A549 (cell line): ENCODE data around the gene KLK7. TPM values are rescaled to one million over a fixed set of nuclear protein-coding genes. Genes with fewer than 3 reads are reported as not detected.

Experiments
- ATAC-seq, 2 experiments: fragments of 200-7000 bp in 1 of 2; fragments of >200 bp in 1 of 2; cut with Nextera tagmentation in 1 of 2; cut with Tn5 transposase in 1 of 2; 3 replicates each; pipeline versions ENCODE4 v1.8.0 to v1.9.1; 2018 to 2020; ENCODE audit warnings: mild to moderate bottlenecking in 1 of 2, moderate library complexity in 1 of 2
- CTCF ChIA-PET: fragments of 300-600 bp; sonication (Branson Sonifier 250); formaldehyde crosslinking; extraction: SDS; loops from one replicate; lab custom pipeline; 2021; ENCODE audit warnings: antibody characterized with exemption, inconsistent platforms; lab: Yijun Ruan, JAX
- POLR2A ChIA-PET: fragments of 350-600 bp; formaldehyde crosslinking; extraction: SDS; loops from one replicate; lab custom pipeline; 2021; ENCODE audit warnings: antibody characterized with exemption, inconsistent platforms; lab: Yijun Ruan, JAX
- DNase-seq, 2 experiments: peaks; one replicate each; pipeline versions ENCODE4 v3.0.0 to v3.0.0-alpha.2; 2011 to 2016; ENCODE audit warnings: low read depth in 1 of 2, low spot score in 1 of 2
- FAIRE-seq: peaks from 2 replicates; lab custom pipeline; 2011; peaks lifted over from hg19 to GRCh38; lab: Jason Lieb, UNC
- H3K27ac ChIP-seq, 2 experiments: fragments of >200 bp; sonication (Bioruptor Twin); formaldehyde crosslinking; 3 replicates each; pipeline ENCODE4 v1.5.1; 2016 to 2017
- H3K4me1 ChIP-seq: fragments of >200 bp; sonication (Bioruptor Twin); formaldehyde crosslinking; 3 replicates; pipeline ENCODE4 v1.6.1; 2016
- H3K4me2 ChIP-seq: fragments of >200 bp; sonication (Bioruptor Twin); formaldehyde crosslinking; 3 replicates; pipeline ENCODE4 v1.6.1; 2016
- H3K4me3 ChIP-seq: fragments of >200 bp; sonication (Bioruptor Twin); formaldehyde crosslinking; 3 replicates; pipeline ENCODE4 v1.5.1; 2016
- H3K9me3 ChIP-seq: fragments of >200 bp; sonication (Bioruptor Twin); formaldehyde crosslinking; 3 replicates; pipeline ENCODE4 v1.6.1; 2016
- CBX8 ChIP-seq: fragments of 200-600 bp; sonication (generic); IDR thresholded peaks from 2 replicates; pipeline ENCODE4 v1.6.1; 2016
- CEBPB ChIP-seq, 2 experiments: fragments of >200 bp in 1 of 2; sonication (Bioruptor Twin) in 1 of 2; formaldehyde crosslinking in 1 of 2; IDR thresholded peaks; 2 replicates each; pipeline ENCODE4 v1.6.1; 2012 to 2016
- FOSL2 ChIP-seq, 2 experiments: fragments of 450-650 bp in 1 of 2; fragments of >200 bp in 1 of 2; sonication (Bioruptor Twin) in 1 of 2; formaldehyde crosslinking; IDR thresholded peaks; 2 replicates each; pipeline versions ENCODE4 v1.5.0 to v1.6.1; 2016 to 2020; ENCODE audit warnings: mild to moderate bottlenecking in 1 of 2, moderate library complexity in 1 of 2
- FOXS1 ChIP-seq: fragments of 250-450 bp; sonication (Bioruptor Pico); IDR thresholded peaks from 2 replicates; pipeline ENCODE4 v1.5.0; 2020; ENCODE audit warnings: mild to moderate bottlenecking, moderate library complexity
- GATA3 ChIP-seq: IDR thresholded peaks from 2 replicates; pipeline ENCODE4 v1.6.1; 2012; ENCODE audit warnings: borderline replicate concordance
- HDAC2 ChIP-seq: fragments of 200-600 bp; sonication (generic); IDR thresholded peaks from 2 replicates; pipeline ENCODE4 v1.6.1; 2016
- KDM1A ChIP-seq: fragments of 200-600 bp; sonication (generic); IDR thresholded peaks from 2 replicates; pipeline ENCODE4 v1.6.1; 2016; ENCODE audit warnings: low read depth, mild to moderate bottlenecking
- MAFK ChIP-seq: fragments of 450-650 bp; IDR thresholded peaks from 2 replicates; pipeline ENCODE4 v1.6.1; 2014; ENCODE audit not compliant: partially characterized antibody
- MAX ChIP-seq: IDR thresholded peaks from 2 replicates; pipeline ENCODE4 v1.6.1; 2012
- MAZ ChIP-seq: fragments of 150-350 bp; IDR thresholded peaks from 2 replicates; pipeline ENCODE4 v1.6.1; 2014; ENCODE audit warnings: antibody characterized with exemption, low read depth, low read length, borderline replicate concordance
- NPAS2 ChIP-seq: fragments of 250-450 bp; sonication (Bioruptor Pico); IDR thresholded peaks from 2 replicates; pipeline ENCODE4 v1.8.0; 2022; ENCODE audit warnings: mild to moderate bottlenecking, moderate library complexity, borderline replicate concordance
- NR3C1 ChIP-seq: fragments of >200 bp; sonication (Bioruptor Twin); formaldehyde crosslinking; IDR thresholded peaks from 3 replicates; pipeline ENCODE4 v1.6.1; 2017
- PBX3 ChIP-seq: IDR thresholded peaks from 2 replicates; pipeline ENCODE4 v1.6.1; 2012
- POLR2A ChIP-seq: IDR thresholded peaks from 2 replicates; pipeline ENCODE4 v1.6.1; 2012; ENCODE audit warnings: mild to moderate bottlenecking, low read length
- RARB ChIP-seq: fragments of 250-450 bp; sonication (Bioruptor Pico); IDR thresholded peaks from 2 replicates; pipeline ENCODE4 v1.8.0; 2021; ENCODE audit warnings: mild to moderate bottlenecking, moderate library complexity
- REST ChIP-seq: fragments of 200-600 bp; sonication (generic); IDR thresholded peaks from 2 replicates; pipeline ENCODE4 v1.6.1; 2016; ENCODE audit warnings: antibody characterized with exemption, mild to moderate bottlenecking, moderate library complexity
- SMC3 ChIP-seq: fragments of >200 bp; sonication (Bioruptor Twin); formaldehyde crosslinking; IDR thresholded peaks from 3 replicates; pipeline ENCODE4 v1.6.1; 2018; ENCODE audit warnings: inconsistent platforms
- ZC3H11A ChIP-seq: fragments of 450-650 bp; IDR thresholded peaks from 2 replicates; pipeline ENCODE4 v1.6.1; 2014; ENCODE audit warnings: antibody characterized with exemption, mild to moderate bottlenecking
- ZFP36 ChIP-seq: fragments of 450-650 bp; IDR thresholded peaks from 2 replicates; pipeline ENCODE4 v1.6.1; 2014; ENCODE audit warnings: borderline replicate concordance; ENCODE audit not compliant: partially characterized antibody
- ZNF302 ChIP-seq: fragments of 250-450 bp; sonication (Bioruptor Pico); IDR thresholded peaks from 2 replicates; pipeline ENCODE4 v1.9.0; 2021; ENCODE audit warnings: inconsistent platforms, mild to moderate bottlenecking, moderate library complexity
- ZSCAN20 ChIP-seq: fragments of 250-450 bp; sonication (Bioruptor Pico); IDR thresholded peaks from 2 replicates; pipeline ENCODE4 v1.8.0; 2022; ENCODE audit warnings: mild to moderate bottlenecking, moderate library complexity
- WGBS: methylation state at CpG from one replicate; pipeline ENCODE4 v1.1.6; 2017; ENCODE audit errors: missing lambda C conversion rate; 5-methylcytosine and 5-hydroxymethylcytosine counted together
- polyA minus RNA-seq: library from RNA; depleted of rRNA, polyadenylated mRNA; stranded (reverse); fragments of >200 nt; gene quantifications from 2 replicates; pipeline ENCODE4 v1.2.3, GENCODE V29; 2011; rRNA and poly(A)+ RNA removed
- polyA plus RNA-seq, 4 experiments: library from polyadenylated mRNA; depleted of rRNA in 3 of 4; stranded (reverse); fragments of >200 nt; fragmentation: RNase III in 1 of 4; extraction: RNeasy Plus Mini Kit Qiagen cat#74134 plus additional on column Dnase treatment in 1 of 4; gene quantifications; 2 replicates in 3 of 4; 3 replicates in 1 of 4; pipeline ENCODE4 v1.2.3, GENCODE V29; 2011 to 2017
- TF ChIP-seq, protein P1 (sequence below): fragments of >200 bp; sonication (Bioruptor Twin); formaldehyde crosslinking; IDR thresholded peaks from 3 replicates; pipeline ENCODE4 v1.6.1; 2016
- TF ChIP-seq, protein P2 (sequence below): fragments of >200 bp; sonication (Bioruptor Twin); formaldehyde crosslinking; IDR thresholded peaks from 3 replicates; pipeline ENCODE4 v1.5.1; 2016

Gene KLK7
- not detected in 2 replicates for polyA plus RNA-seq (2011; rRNA removed)
- polyA plus RNA-seq (2012; cell fraction: cytosol; rRNA removed), result not detected in 2 replicates
- not detected in 2 replicates for polyA plus RNA-seq (2012; cell fraction: nucleus; rRNA removed)
- polyA plus RNA-seq (2017; fragmentation: RNase III; extraction: RNeasy Plus Mini Kit Qiagen cat#74134 plus additional on column Dnase treatment), result not detected in 3 replicates
- polyA minus RNA-seq, result not detected in 2 replicates

GRCh38 chr19:50983625-50984292 lies at the start of gene KLK7:
TSS of gene KLK7 (minus strand) at chr19:50983917. CDS start at chr19:50982399, 1,518 bp downstream.
- Histone ChIP-seq H3K4me1 (peaks cover 8% of the 10 kb centered on the region; the same call in 2 of the 3 replicates), H3K4me2 (peak within 1 kb of the TSS; percentile 19; the same call in 2 of the 3 replicates), H3K9me3 (no peaks in the 10 kb centered on the region), H3K4me3 (no peak within 1 kb of the TSS), H3K27ac (no peak within 1 kb of the TSS)
- FAIRE-seq (no peak), DNase-seq (no peak), ATAC-seq (no peak)
- POLR2A ChIA-PET, result no interaction called here
- 28% methylated on average over 25 of the region's 28 CpGs for WGBS
- no peak for TF ChIP-seq SMC3
- no peak for TF ChIP-seq ZC3H11A
- TF ChIP-seq PBX3, result no peak
- TF ChIP-seq, all 56 proteins: peak for 0
- CTCF ChIA-PET, result no interaction called here

DNA sequence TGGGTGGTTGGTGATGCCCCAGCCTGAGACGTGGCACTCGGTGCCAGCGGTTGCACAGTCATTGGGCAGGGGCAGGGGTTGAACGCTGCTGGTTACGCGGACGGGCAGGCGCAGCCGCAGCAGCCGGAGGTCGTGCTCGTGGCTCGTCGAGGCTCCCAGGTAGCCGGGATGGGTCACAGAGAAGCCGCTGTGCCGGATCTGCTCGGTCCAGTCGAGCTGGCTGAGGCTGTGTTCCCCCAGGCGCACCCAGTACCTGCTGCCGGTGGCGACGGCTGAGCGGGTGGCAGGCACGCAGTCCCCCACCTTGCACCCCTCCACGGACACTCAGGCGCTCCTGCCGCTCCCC lies 48.1 kb upstream of the KLK7 start:
- Histone ChIP-seq H3K27ac (no peak overlapping the region), H3K9me3 (no peaks in the 10 kb centered on the region), H3K4me2 (no peak overlapping the region), H3K4me3 (no peak overlapping the region), H3K4me1 (no peaks in the 10 kb centered on the region)
- CTCF ChIA-PET, result interaction anchor here (1.6 to 2.4 kb wide), 2 partner anchors 11 to 15 kb away, joined by 3 to 9 read pairs; no protein-coding TSS in a partner anchor
- DNase-seq, result no peak
- TF ChIP-seq, protein P1, sequence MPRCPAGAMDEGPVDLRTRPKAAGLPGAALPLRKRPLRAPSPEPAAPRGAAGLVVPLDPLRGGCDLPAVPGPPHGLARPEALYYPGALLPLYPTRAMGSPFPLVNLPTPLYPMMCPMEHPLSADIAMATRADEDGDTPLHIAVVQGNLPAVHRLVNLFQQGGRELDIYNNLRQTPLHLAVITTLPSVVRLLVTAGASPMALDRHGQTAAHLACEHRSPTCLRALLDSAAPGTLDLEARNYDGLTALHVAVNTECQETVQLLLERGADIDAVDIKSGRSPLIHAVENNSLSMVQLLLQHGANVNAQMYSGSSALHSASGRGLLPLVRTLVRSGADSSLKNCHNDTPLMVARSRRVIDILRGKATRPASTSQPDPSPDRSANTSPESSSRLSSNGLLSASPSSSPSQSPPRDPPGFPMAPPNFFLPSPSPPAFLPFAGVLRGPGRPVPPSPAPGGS, result no peak
- TF ChIP-seq FOSL2 (IDR thresholded peaks at IDR 0.05) (no peak), FOSL2 (CRISPR knock-in tag; IDR thresholded peaks at IDR 0.05) (no peak), ZFP36 (no peak), ZNF302 (CRISPR knock-in tag) (no peak)
- POLR2A ChIA-PET, result no interaction called here
- FAIRE-seq, result no peak
- WGBS, result 68% methylated on average over 27 of the region's 28 CpGs
- ATAC-seq, result no peak

DNA sequence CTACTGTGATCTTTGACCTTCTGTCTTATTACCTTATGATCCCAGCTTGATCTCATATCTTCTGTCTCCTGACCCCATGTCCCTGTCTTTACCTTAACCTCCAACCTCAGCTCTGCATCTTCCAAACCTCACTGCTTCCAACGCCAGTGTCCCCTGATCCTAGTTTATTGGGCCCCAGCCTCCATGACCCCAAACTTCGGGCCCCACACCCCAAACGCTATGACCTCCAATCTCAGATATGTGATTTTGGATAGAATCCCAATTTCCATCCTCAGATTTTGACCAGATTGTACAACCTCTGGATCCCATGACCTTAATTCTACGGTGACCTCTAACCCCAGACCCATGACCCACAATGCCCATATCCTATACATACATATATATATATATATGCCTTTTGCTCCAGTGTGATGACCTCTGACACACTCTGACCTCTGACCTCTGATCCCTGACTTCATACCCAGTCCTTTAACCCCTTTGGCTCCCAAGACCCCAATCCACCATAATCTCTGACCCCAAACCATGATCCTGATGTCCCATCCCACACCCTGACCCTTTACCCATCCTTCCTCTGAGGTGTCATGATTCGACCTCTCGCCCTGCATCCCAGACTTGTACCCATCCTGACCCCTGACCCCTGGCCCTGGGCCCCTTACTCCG lies 47.6 kb upstream of the KLK7 start:
- no peak for DNase-seq
- H3K9me3 ChIP-seq, result no peaks in the 10 kb centered on the region
- no peak for ATAC-seq
- H3K4me2 ChIP-seq, result no peak overlapping the region
- 40% methylated on average over 7 of the region's 7 CpGs for WGBS
- FAIRE-seq, result no peak
- no peak for TF ChIP-seq POLR2A
- TF ChIP-seq, protein P1, result no peak
- no peak for TF ChIP-seq KDM1A
- no peak for TF ChIP-seq HDAC2
- no peak for TF ChIP-seq MAZ
- TF ChIP-seq, protein P2, sequence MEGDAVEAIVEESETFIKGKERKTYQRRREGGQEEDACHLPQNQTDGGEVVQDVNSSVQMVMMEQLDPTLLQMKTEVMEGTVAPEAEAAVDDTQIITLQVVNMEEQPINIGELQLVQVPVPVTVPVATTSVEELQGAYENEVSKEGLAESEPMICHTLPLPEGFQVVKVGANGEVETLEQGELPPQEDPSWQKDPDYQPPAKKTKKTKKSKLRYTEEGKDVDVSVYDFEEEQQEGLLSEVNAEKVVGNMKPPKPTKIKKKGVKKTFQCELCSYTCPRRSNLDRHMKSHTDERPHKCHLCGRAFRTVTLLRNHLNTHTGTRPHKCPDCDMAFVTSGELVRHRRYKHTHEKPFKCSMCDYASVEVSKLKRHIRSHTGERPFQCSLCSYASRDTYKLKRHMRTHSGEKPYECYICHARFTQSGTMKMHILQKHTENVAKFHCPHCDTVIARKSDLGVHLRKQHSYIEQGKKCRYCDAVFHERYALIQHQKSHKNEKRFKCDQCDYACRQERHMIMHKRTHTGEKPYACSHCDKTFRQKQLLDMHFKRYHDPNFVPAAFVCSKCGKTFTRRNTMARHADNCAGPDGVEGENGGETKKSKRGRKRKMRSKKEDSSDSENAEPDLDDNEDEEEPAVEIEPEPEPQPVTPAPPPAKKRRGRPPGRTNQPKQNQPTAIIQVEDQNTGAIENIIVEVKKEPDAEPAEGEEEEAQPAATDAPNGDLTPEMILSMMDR, result no peak
- TF ChIP-seq RARB (CRISPR knock-in tag), result no peak
- TF ChIP-seq MAFK, result no peak
- TF ChIP-seq ZSCAN20, result no peak
- TF ChIP-seq FOXS1 (CRISPR knock-in tag), result no peak
- no peak for TF ChIP-seq GATA3
- TF ChIP-seq MAX, result no peak
- TF ChIP-seq CBX8, result no peak
- TF ChIP-seq CEBPB (IDR thresholded peaks at IDR 0.05), result no peak
- no peak for TF ChIP-seq NPAS2 (CRISPR knock-in tag)
- TF ChIP-seq ZFP36, result no peak
- no peak for TF ChIP-seq NR3C1
- no peak for TF ChIP-seq ZC3H11A
- no peak for TF ChIP-seq REST
- no peak overlapping the region for H3K4me3 ChIP-seq
- H3K4me1 ChIP-seq, result no peaks in the 10 kb centered on the region
- H3K27ac ChIP-seq, result no peak overlapping the region
- CTCF ChIA-PET, result interaction anchor here (1.6 to 2.4 kb wide), 2 partner anchors 10 to 14 kb away, joined by 3 to 9 read pairs; no protein-coding TSS in a partner anchor
- POLR2A ChIA-PET, result no interaction called here
